Parathyroid adenoma (tissue), 2 donors: ENCODE measurements around the gene MATN4.

ENCODE experiments used
- H2AFZ ChIP-seq: fragments of 300-600 bp; sonication (generic); one replicate; pipeline ENCODE4 v1.7.0; 2017; ENCODE audit warnings: antibody characterized with exemption, mild to moderate bottlenecking
- H3K27ac ChIP-seq: fragments of 300-600 bp; sonication (generic); one replicate; pipeline ENCODE4 v1.7.0; 2017
- H3K27me3 ChIP-seq: fragments of 300-600 bp; sonication (generic); one replicate; pipeline ENCODE4 v1.7.0; 2017; ENCODE audit warnings: low read length; ENCODE audit not compliant: control insufficient read depth, insufficient read depth
- H3K36me3 ChIP-seq: fragments of 300-600 bp; sonication (generic); one replicate; pipeline ENCODE4 v1.7.0; 2017; ENCODE audit warnings: low read length; ENCODE audit not compliant: control insufficient read depth, insufficient read depth
- H3K4me1 ChIP-seq: fragments of 300-600 bp; sonication (generic); one replicate; pipeline ENCODE4 v1.7.0; 2017; ENCODE audit warnings: control low read depth
- H3K4me2 ChIP-seq: fragments of 300-600 bp; sonication (generic); one replicate; pipeline ENCODE4 v1.7.0; 2017; ENCODE audit warnings: low read length
- H3K4me3 ChIP-seq: fragments of 300-600 bp; sonication (generic); one replicate; pipeline ENCODE4 v1.7.0; 2017; ENCODE audit warnings: low read depth, low read length
- H3K79me2 ChIP-seq: fragments of 300-600 bp; sonication (generic); one replicate; pipeline ENCODE4 v1.7.0; 2017; ENCODE audit warnings: control low read depth
- H3K9ac ChIP-seq: fragments of 300-600 bp; sonication (generic); one replicate; pipeline ENCODE4 v1.7.0; 2017; ENCODE audit warnings: mild to moderate bottlenecking
- H3K9me3 ChIP-seq: fragments of 300-600 bp; sonication (generic); one replicate; pipeline ENCODE4 v1.7.0; 2017; ENCODE audit warnings: low read length; ENCODE audit not compliant: control insufficient read depth
- TF ChIP-seq, protein P1 (sequence below): fragments of 300-600 bp; sonication (generic); IDR thresholded peaks from one replicate; pipeline ENCODE4 v1.7.0; 2017; ENCODE audit warnings: antibody characterized with exemption, mild to moderate bottlenecking
- donor health status: primary hyperparathyroidism.

Gene MATN4

DNA sequence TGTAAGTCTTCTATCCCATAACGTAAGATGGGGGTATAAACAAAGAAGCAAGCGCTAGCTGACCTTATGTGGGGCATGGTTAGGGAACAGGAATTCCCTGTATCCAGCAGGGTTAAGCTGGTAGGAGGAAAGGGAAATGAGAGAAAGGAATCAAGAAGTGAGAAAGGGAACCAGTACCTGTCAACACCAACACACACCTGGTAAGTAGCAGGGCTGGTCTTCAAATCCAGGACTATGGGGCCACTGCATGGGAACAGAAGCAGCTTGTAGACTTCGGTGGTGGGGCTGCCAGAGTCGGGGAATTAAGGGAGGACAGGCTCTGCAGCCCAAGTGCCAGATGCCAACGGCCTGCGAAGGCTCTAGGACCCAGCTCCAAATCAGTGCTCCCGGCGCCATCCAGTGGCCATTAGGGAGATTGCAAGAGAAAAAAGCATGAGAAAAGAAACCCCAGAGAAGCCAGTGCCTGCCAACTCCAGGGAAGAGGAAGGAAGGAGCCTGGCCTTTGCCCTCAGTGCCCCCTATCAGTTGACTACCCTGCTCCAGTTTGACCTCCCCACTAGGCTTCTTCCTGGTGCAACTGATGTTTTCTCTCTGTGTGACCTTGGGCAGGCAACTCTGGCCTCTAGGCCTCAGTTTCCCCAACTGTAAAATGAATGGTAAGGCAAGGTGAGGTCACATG, 17.3 kb downstream of the MATN4 start:
- TF ChIP-seq, protein P1, sequence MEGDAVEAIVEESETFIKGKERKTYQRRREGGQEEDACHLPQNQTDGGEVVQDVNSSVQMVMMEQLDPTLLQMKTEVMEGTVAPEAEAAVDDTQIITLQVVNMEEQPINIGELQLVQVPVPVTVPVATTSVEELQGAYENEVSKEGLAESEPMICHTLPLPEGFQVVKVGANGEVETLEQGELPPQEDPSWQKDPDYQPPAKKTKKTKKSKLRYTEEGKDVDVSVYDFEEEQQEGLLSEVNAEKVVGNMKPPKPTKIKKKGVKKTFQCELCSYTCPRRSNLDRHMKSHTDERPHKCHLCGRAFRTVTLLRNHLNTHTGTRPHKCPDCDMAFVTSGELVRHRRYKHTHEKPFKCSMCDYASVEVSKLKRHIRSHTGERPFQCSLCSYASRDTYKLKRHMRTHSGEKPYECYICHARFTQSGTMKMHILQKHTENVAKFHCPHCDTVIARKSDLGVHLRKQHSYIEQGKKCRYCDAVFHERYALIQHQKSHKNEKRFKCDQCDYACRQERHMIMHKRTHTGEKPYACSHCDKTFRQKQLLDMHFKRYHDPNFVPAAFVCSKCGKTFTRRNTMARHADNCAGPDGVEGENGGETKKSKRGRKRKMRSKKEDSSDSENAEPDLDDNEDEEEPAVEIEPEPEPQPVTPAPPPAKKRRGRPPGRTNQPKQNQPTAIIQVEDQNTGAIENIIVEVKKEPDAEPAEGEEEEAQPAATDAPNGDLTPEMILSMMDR, result peak; percentile 80
- no peaks in the 10 kb centered on the region for H3K27me3 ChIP-seq
- H3K9ac ChIP-seq, result no peak overlapping the region
- H3K36me3 ChIP-seq, result no peaks in the 10 kb centered on the region
- H3K9me3 ChIP-seq, result no peaks in the 10 kb centered on the region
- H3K4me3 ChIP-seq, result no peak overlapping the region
- peak overlapping the region; percentile 10 for H2AFZ ChIP-seq
- no peaks in the 10 kb centered on the region for H3K4me1 ChIP-seq
- H3K4me2 ChIP-seq, result no peak overlapping the region
- no peak overlapping the region for H3K27ac ChIP-seq
- no peaks in the 10 kb centered on the region for H3K79me2 ChIP-seq

DNA sequence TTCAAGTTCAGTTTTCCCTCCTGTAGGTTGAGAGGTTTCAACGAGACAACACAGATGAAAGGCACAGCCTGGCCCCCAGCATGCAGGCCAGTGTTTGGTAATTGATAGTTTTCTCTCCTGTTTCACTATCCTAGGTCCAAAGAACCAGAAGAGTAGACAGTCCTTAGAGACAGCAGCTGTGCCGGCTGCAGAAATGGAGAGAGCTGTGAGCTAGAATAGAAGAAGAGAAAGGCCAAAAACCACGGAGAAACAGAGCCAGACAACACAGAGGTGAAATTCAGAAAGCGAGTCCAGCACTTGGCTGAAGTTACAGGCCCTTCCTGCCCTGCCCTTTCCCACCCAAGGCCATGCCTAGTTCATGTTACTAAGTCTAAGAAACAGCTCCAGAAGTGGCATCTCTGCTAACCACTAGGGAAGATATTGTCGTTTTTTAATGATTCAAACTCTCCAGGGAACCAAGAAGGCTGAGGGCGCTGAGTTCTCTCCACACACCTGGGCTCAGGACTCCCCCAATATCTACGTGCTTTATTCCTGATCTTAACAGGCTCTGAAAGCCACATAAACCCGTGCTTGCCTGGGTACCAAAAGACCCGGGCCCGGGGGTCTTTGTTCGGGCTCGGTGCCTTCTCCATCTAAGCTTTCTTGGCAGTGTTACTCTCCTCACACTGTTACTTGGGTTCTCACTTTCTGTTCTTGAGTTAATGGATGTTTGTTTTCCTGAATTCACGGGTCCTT, 18.0 kb downstream of the MATN4 start:
- Histone ChIP-seq H3K79me2 (no peaks in the 10 kb centered on the region), H3K27me3 (no peaks in the 10 kb centered on the region), H3K9ac (no peak overlapping the region), H3K36me3 (no peaks in the 10 kb centered on the region), H3K4me3 (no peak overlapping the region), H3K4me1 (no peaks in the 10 kb centered on the region), H3K9me3 (no peaks in the 10 kb centered on the region), H2AFZ (peak overlapping the region; percentile 10), H3K27ac (no peak overlapping the region), H3K4me2 (no peak overlapping the region)
- TF ChIP-seq, protein P1, result no peak

DNA sequence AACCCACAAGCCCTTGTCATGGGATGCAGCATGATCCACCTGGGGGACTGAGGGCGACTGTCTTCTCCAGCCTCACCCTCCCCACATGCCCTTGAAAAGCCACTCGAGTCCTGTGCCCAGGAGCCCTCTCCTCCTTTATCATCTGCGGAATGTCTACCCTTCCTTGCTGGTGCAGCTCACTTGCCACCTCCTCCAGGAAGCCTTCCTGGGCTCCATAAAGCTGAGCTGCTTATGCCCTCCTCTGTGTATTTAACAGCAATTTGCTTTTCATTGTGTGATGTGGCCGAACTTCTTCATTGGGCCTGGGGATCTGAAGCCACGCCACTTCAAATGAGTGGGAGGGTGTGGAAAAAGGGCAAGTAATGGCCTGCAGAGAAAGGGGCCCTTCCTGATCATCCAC, 19.2 kb downstream of the MATN4 start:
- no peaks in the 10 kb centered on the region for H3K9me3 ChIP-seq
- H3K4me2 ChIP-seq, result no peak overlapping the region
- H3K9ac ChIP-seq, result no peak overlapping the region
- H3K4me3 ChIP-seq, result no peak overlapping the region
- no peaks in the 10 kb centered on the region for H3K79me2 ChIP-seq
- peaks cover 4% of the 10 kb centered on the region for H3K27me3 ChIP-seq
- H3K27ac ChIP-seq, result no peak overlapping the region
- TF ChIP-seq, protein P1, result no peak
- H2AFZ ChIP-seq, result no peak overlapping the region
- no peaks in the 10 kb centered on the region for H3K4me1 ChIP-seq
- no peaks in the 10 kb centered on the region for H3K36me3 ChIP-seq

DNA sequence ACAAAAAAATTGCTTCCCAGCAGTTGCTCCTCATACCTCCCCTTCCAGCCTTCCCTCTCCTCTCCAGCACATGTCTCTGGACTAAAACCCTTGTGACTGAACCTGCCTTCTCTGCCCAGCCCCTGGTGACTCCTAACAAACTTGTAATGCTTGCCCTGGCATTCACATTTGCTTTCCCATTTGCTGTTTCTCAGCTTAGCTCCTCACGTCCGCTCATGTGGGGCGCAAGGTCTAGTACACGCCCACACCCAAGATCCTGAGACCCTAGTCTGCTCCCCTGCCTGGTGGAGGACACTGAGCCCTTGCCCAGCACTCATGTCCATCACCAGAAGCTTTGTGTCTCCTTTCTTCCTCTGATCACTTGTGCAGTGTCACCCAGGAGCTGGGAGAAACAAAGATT, 19.7 kb downstream of the MATN4 start:
- no peak overlapping the region for H3K4me2 ChIP-seq
- H3K4me3 ChIP-seq, result no peak overlapping the region
- H3K36me3 ChIP-seq, result no peaks in the 10 kb centered on the region
- H3K79me2 ChIP-seq, result no peaks in the 10 kb centered on the region
- no peak overlapping the region for H2AFZ ChIP-seq
- H3K27ac ChIP-seq, result no peak overlapping the region
- TF ChIP-seq, protein P1, result no peak
- no peaks in the 10 kb centered on the region for H3K9me3 ChIP-seq
- H3K4me1 ChIP-seq, result no peaks in the 10 kb centered on the region
- H3K9ac ChIP-seq, result no peak overlapping the region
- H3K27me3 ChIP-seq, result peaks cover 4% of the 10 kb centered on the region
